ENCODE measurements around the gene INO80B.
"Not testable (repeated sequence)": the region's sequence is repeated elsewhere in the genome, so short reads cannot be mapped to it uniquely, and the experiment has no call there.

INO80B gene

GRCh38 chr2:74474899-74475298 is 20.0 kb downstream of the INO80B start:
- DNase-seq (ENCODE audit: low read depth in 2 of 3, low spot score in 1 of 3) = no peak

GRCh38 chr2:74481431-74481830 is 26.5 kb downstream of the INO80B start:
- DNase-seq (ENCODE audit: low read depth in 2 of 3, low spot score in 1 of 3) = no peak

GRCh38 chr2:74481961-74482800 is 27.3 kb downstream of the INO80B start:
- DNase-seq (ENCODE audit: low read depth in 2 of 3, low spot score in 1 of 3) = no peak

GRCh38 chr2:74482801-74483674 is 28.2 kb downstream of the INO80B start, which contains the start of the genes CCDC142 and TTC31:
CCDC142 (minus strand) TSS chr2:74482998; CDS start chr2:74482837, 161 bp downstream.
TTC31 (plus strand) TSS chr2:74483081; CDS start chr2:74483096, 15 bp downstream.
- peak; percentile 88 to 89 (median 89) for DNase-seq (ENCODE audit: low read depth in 2 of 3, low spot score in 1 of 3)

GRCh38 chr2:74483675-74484164 is 28.8 kb downstream of the INO80B start:
- DNase-seq (ENCODE audit: low read depth in 2 of 3, low spot score in 1 of 3) = not testable (repeated sequence)

- no peak for DNase-seq (ENCODE audit: low read depth in 2 of 3, low spot score in 1 of 3)
Observed at GRCh38 chr2:74486141-74486540, 31.3 kb downstream of the INO80B start.

- no peak for DNase-seq (ENCODE audit: low read depth in 2 of 3, low spot score in 1 of 3)
Observed at GRCh38 chr2:74488643-74489481, 34.0 kb downstream of the INO80B start.

GRCh38 chr2:74489906-74490305 is 35.0 kb downstream of the INO80B start:
- no peak for DNase-seq (ENCODE audit: low read depth in 2 of 3, low spot score in 1 of 3)

GRCh38 chr2:74491648-74492544 is 37.0 kb downstream of the INO80B start:
- no peak for DNase-seq (ENCODE audit: low read depth in 2 of 3, low spot score in 1 of 3)

- no peak for DNase-seq (ENCODE audit: low read depth in 2 of 3, low spot score in 1 of 3)
Observed at GRCh38 chr2:74493546-74493945, 38.7 kb downstream of the INO80B start.

- no peak for DNase-seq (ENCODE audit: low read depth in 2 of 3, low spot score in 1 of 3)
Observed at GRCh38 chr2:74495440-74495839, 40.6 kb downstream of the INO80B start.

GRCh38 chr2:74496997-74497776 is 42.3 kb downstream of the INO80B start:
- no peak for DNase-seq (ENCODE audit: low read depth in 2 of 3, low spot score in 1 of 3)

- no peak for DNase-seq (ENCODE audit: low read depth in 2 of 3, low spot score in 1 of 3)
Observed at GRCh38 chr2:74497777-74498499, 43.1 kb downstream of the INO80B start.

- no peak for DNase-seq (ENCODE audit: low read depth in 2 of 3, low spot score in 1 of 3)
Observed at GRCh38 chr2:74498500-74499266, 43.8 kb downstream of the INO80B start.

- DNase-seq (ENCODE audit: low read depth in 2 of 3, low spot score in 1 of 3) = no peak
Observed at GRCh38 chr2:74499267-74499939, 44.5 kb downstream of the INO80B start, which contains the start of gene LBX2. LBX2 (minus strand) TSS chr2:74499603; CDS start chr2:74499537, 66 bp downstream.

GRCh38 chr2:74499940-74500577 is 45.2 kb downstream of the INO80B start:
- DNase-seq (ENCODE audit: low read depth in 2 of 3, low spot score in 1 of 3) = no peak
